SK-N-MC (cell line): ENCODE results near the gene GMPPA.

Experiments
- DNase-seq: peaks from one replicate; pipeline ENCODE4 v3.0.0-alpha.2; 2011; ENCODE audit warnings: low read depth, low spot score
- H3K27ac ChIP-seq: fragments of 200-600 bp; sonication (generic); 2 replicates; pipeline ENCODE4 v1.5.1; 2016; ENCODE audit warnings: mixed run types
- H3K36me3 ChIP-seq: fragments of 200-600 bp; sonication (generic); 2 replicates; pipeline ENCODE4 v1.6.1; 2017; ENCODE audit warnings: antibody characterized with exemption, low read length, mixed read lengths; ENCODE audit not compliant: insufficient read depth
- H3K4me3 ChIP-seq: fragments of 200-600 bp; sonication (generic); 2 replicates; pipeline ENCODE4 v1.5.1; 2016
- H3K9ac ChIP-seq: fragments of 200-600 bp; sonication (generic); 2 replicates; pipeline ENCODE4 v1.8.0; 2017; ENCODE audit warnings: mixed run types, mixed read lengths; ENCODE audit not compliant: insufficient read length
- H3K9me3 ChIP-seq: fragments of 200-600 bp; sonication (generic); 2 replicates; pipeline ENCODE4 v1.6.1; 2017; ENCODE audit warnings: low read depth, mild to moderate bottlenecking, antibody characterized with exemption, low read length, moderate library complexity, mixed read lengths
- EZH2 ChIP-seq: fragments of 200-600 bp; sonication (generic); IDR thresholded peaks from one replicate; pipeline ENCODE4 v1.6.1; 2017; ENCODE audit warnings: antibody characterized with exemption
- FOXP2 ChIP-seq: optimal IDR thresholded peaks from 2 replicates; pipeline ENCODE3; 2011; ENCODE audit warnings: mild to moderate bottlenecking, moderate library complexity; ENCODE audit not compliant: insufficient read depth; ENCODE audit errors: extremely low read length, control extremely low read depth
- POLR2AphosphoS5 ChIP-seq: IDR thresholded peaks from 2 replicates; pipeline ENCODE4 v1.6.1; 2012; ENCODE audit warnings: mild to moderate bottlenecking, low read depth, low read length, borderline replicate concordance

GMPPA gene

GRCh38 chr2:219509780-219510511 is 11.3 kb downstream of the GMPPA start:
- DNase-seq, result no peak
- Histone ChIP-seq H3K36me3 (no peaks in the 10 kb centered on the region), H3K4me3 (peak overlapping the region; percentile 65), H3K9me3 (no peaks in the 10 kb centered on the region), H3K27ac (peak overlapping the region; percentile 38; the same call in 1 of the 2 replicates), H3K9ac (no peak overlapping the region)
- TF ChIP-seq POLR2AphosphoS5, result no peak
- TF ChIP-seq FOXP2, result no peak
- no peak for TF ChIP-seq EZH2

DNA sequence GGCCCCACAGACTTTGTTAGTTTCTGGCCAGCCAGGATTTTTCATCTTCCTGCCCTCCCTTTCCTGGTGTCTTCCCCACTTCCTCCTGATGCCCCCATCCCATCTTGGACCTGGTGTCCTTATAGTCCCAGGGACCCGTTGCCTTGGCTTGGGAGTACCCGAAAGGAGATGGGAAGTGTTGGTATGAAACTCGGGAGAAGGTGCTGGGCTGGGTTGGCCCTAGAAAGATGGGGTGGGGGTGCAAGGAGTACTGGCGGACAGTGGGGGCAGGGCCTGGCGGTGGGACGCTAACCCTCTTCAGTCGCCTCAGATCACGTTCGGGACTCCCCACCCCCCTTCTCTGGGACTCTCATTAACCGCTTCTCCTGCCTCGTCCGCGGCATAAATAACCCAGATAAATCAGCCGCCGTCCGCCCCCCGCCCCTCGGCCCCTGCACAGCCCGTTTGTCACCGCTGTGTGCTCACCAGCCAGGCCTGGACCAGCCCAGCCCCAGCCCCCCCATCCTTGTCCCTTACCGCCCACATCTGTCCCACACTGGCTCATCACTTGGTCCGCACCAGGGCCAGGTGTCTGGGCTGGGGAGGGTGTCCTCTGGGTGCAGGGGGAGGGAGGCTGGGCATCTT is 11.9 kb downstream of the GMPPA start:
- H3K36me3 ChIP-seq, result no peaks in the 10 kb centered on the region
- DNase-seq, result no peak
- H3K4me3 ChIP-seq, result no peak overlapping the region; the same call in 1 of the 2 replicates
- H3K9me3 ChIP-seq, result no peaks in the 10 kb centered on the region
- no peak overlapping the region for H3K27ac ChIP-seq
- TF ChIP-seq FOXP2 (no peak), POLR2AphosphoS5 (no peak)
- no peak overlapping the region for H3K9ac ChIP-seq

DNA sequence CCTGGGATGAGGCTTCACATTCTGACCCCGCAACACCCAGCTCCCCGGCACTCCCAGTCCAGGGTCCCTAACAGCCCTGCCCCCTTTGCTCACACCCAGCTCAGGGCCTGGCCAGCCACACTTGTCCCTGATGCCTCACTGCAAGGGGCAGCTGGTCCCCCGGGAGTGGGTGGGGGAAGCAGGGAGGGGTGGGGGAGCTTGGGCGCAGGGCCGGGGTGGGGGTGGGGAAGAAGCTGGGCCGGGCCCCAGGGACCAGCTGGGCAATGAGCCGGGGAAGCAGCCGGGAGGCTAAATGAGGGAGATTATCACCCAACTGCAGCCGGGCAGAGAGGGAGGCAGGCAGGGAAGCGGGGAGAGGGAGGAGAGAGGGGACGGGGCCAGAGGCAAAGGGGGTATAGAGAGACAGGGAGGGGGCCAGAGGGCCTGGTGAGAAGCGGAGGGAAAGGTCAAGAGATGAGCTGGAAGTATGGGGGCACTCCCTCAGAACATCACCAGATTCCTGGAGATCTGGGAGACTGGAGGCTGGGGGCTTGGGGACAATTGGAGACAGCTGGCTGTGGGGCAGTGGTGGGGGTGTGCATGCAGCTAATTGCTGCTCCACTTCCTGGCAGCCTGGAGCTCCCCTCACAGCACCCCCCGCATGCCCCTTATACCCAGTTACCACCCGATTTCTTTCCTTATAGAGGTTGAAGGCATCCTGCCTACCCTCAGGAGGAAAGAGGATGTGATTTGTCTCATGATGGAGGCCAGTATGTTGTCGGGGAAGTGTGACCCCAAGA is 13.0 kb downstream of the GMPPA start:
- no peak for DNase-seq
- H3K9ac ChIP-seq, result no peak overlapping the region
- no peak overlapping the region for H3K27ac ChIP-seq
- no peaks in the 10 kb centered on the region for H3K36me3 ChIP-seq
- H3K4me3 ChIP-seq, result no peak overlapping the region
- no peak for TF ChIP-seq EZH2
- no peak for TF ChIP-seq POLR2AphosphoS5
- no peak for TF ChIP-seq FOXP2
- H3K9me3 ChIP-seq, result no peaks in the 10 kb centered on the region

DNA sequence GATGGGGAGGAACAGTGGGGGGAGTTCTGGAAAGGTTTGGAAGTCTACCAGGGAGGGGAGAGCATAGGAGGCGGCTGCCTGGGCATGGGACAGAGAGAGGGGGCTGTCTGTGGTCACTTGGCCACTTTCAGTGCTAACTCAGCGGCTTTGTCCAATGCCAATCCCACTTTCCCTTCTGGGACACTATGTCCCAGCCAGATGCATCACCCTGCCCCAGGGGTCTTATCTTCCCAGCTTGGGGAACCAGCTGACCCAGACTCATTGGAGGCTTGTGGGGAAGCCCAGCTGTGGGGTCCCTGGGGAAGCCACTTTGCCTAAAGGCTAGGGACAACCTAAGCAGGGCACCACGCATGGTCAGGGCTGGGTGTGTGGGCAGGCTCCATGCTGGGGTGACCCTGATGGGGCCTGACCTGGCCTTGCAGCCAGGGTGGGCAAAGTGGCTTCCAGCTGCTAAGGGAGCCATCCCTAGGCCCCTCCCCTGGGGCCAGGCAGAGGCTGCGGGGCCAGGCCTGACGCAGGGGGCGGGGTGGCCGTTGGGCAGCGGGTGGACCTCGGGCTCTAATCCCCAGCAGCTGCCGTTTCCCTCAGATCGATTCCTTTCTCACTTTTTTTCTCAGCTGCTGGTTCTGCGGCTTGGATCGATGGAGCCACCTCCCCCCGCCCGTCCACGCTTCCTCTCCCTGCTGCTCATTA is 14.0 kb downstream of the GMPPA start:
- no peaks in the 10 kb centered on the region for H3K36me3 ChIP-seq
- H3K27ac ChIP-seq, result no peak overlapping the region
- H3K4me3 ChIP-seq, result no peak overlapping the region
- TF ChIP-seq POLR2AphosphoS5 (no peak), FOXP2 (no peak), EZH2 (no peak)
- H3K9ac ChIP-seq, result no peak overlapping the region
- H3K9me3 ChIP-seq, result no peaks in the 10 kb centered on the region
- DNase-seq, result no peak

DNA sequence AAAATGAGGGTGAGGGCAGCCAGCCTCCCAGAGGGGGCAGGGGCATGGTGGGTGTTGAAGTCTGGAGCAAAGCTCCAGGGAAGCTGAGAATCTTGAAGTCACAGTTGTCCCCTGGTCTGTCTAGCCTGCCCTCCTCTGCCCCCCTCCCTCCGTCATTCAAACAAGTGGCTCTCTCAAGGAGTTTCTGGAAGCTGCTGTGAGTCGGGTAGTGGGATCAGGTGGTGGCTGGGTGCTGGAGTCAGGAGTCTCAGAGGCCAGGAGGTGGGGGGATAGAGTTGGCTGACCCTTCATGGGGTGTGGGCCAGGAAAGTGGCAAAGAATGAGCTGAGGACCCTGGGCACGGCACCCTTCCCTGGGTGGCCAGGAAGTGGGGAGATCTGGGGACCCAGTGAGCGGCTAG is 15.1 kb downstream of the GMPPA start:
- Histone ChIP-seq H3K36me3 (no peaks in the 10 kb centered on the region), H3K4me3 (peak overlapping the region; percentile 45), H3K9me3 (no peaks in the 10 kb centered on the region), H3K27ac (no peak overlapping the region), H3K9ac (no peak overlapping the region)
- TF ChIP-seq EZH2 (no peak), FOXP2 (no peak), POLR2AphosphoS5 (no peak)
- no peak for DNase-seq

- no peak within 1 kb of the TSS for H3K9ac ChIP-seq
- no peak for DNase-seq
- TF ChIP-seq FOXP2 (no peak), POLR2AphosphoS5 (no peak), EZH2 (no peak)
- H3K36me3 ChIP-seq, result no peaks in the 10 kb centered on the region
- peak within 1 kb of the TSS; percentile 45 for H3K4me3 ChIP-seq
- H3K27ac ChIP-seq, result no peak within 1 kb of the TSS
- no peaks in the 10 kb centered on the region for H3K9me3 ChIP-seq
Observed at GRCh38 chr2:219514196-219514761, 15.6 kb downstream of the GMPPA start, which contains the start of gene ASIC4. Gene ASIC4 (plus strand): TSS chr2:219514482. CDS start chr2:219514725, 243 bp downstream.

DNA sequence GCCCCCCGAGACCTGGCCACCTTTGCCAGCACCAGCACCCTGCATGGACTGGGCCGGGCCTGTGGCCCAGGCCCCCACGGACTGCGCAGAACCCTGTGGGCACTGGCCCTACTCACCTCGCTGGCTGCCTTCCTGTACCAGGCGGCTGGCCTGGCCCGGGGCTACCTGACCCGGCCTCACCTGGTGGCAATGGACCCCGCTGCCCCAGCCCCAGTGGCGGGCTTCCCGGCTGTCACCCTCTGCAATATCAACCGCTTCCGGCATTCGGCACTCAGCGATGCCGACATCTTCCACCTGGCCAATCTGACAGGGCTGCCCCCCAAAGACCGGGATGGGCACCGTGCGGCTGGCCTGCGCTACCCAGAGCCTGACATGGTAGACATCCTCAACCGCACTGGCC is 16.1 kb downstream of the GMPPA start:
- no peak overlapping the region for H3K9ac ChIP-seq
- H3K9me3 ChIP-seq, result no peaks in the 10 kb centered on the region
- TF ChIP-seq EZH2 (no peak), POLR2AphosphoS5 (no peak), FOXP2 (no peak)
- no peak for DNase-seq
- no peak overlapping the region for H3K27ac ChIP-seq
- H3K4me3 ChIP-seq, result no peak overlapping the region
- H3K36me3 ChIP-seq, result no peaks in the 10 kb centered on the region

GRCh38 chr2:219515874-219516629 is 17.4 kb downstream of the GMPPA start:
- Histone ChIP-seq H3K27ac (no peak overlapping the region), H3K36me3 (no peaks in the 10 kb centered on the region), H3K9ac (no peak overlapping the region), H3K9me3 (no peaks in the 10 kb centered on the region), H3K4me3 (no peak overlapping the region)
- TF ChIP-seq POLR2AphosphoS5, result no peak
- TF ChIP-seq EZH2, result no peak
- no peak for TF ChIP-seq FOXP2
- no peak for DNase-seq
